GM18507 (cell line): Measurements from ENCODE around the gene INSRR.

Source experiments
- DNase-seq: peaks from one replicate; pipeline ENCODE4 v3.0.0; 2011; ENCODE audit warnings: low read depth; ENCODE audit not compliant: insufficient read length; ENCODE audit errors: extremely low spot score
- FAIRE-seq: peaks from 2 replicates; lab custom pipeline; 2011; peaks lifted over from hg19 to GRCh38; lab: Jason Lieb, UNC

The INSRR gene

GRCh38 chr1:156813750-156814570, 45.0 kb downstream of the INSRR start:
- FAIRE-seq (peak; percentile 18), DNase-seq (peak; percentile 55)

GRCh38 chr1:156813298-156813697, 45.6 kb downstream of the INSRR start:
- DNase-seq (no peak), FAIRE-seq (no peak)

GRCh38 chr1:156812293-156812990, 46.5 kb downstream of the INSRR start:
- no peak for FAIRE-seq
- no peak for DNase-seq

- no peak for FAIRE-seq
- DNase-seq: no peak
Measured at GRCh38 chr1:156811168-156811567, 47.7 kb downstream of the INSRR start.

DNA sequence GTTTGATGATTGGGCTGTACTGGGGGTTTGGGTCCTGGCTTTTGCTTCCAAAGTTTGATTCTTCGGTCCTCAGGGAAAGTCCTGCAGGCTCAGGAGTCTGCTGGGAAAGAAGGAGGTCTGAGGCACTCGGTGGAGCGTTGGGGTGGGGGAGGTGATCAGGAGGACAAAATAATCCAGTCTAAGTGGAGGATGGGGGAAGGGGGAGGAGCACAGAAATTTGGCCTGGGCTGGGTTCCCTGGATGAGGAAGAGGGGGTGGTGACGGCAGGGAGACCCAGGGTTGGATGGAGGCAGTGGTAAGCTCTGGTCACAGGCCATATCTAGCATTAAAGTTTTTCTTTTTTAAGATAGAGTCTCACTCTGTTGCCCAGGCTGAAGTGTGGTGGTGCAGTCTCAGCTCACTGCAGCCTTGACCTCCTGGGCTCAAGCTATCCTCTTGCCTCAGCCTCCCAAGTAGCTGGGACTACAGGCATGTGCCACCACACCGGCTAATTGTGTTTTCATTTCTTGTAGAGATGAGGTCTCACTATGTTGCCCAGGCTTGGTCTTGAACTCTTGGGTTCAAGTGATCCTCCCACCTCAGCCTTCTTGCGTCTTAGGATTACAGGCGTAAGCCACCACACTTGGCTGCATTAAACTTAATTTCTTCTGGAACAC, 49.1 kb downstream of the INSRR start:
- FAIRE-seq: no peak
- no peak for DNase-seq

GRCh38 chr1:156809281-156809680, 49.6 kb downstream of the INSRR start:
- DNase-seq (no peak), FAIRE-seq (no peak)

DNA sequence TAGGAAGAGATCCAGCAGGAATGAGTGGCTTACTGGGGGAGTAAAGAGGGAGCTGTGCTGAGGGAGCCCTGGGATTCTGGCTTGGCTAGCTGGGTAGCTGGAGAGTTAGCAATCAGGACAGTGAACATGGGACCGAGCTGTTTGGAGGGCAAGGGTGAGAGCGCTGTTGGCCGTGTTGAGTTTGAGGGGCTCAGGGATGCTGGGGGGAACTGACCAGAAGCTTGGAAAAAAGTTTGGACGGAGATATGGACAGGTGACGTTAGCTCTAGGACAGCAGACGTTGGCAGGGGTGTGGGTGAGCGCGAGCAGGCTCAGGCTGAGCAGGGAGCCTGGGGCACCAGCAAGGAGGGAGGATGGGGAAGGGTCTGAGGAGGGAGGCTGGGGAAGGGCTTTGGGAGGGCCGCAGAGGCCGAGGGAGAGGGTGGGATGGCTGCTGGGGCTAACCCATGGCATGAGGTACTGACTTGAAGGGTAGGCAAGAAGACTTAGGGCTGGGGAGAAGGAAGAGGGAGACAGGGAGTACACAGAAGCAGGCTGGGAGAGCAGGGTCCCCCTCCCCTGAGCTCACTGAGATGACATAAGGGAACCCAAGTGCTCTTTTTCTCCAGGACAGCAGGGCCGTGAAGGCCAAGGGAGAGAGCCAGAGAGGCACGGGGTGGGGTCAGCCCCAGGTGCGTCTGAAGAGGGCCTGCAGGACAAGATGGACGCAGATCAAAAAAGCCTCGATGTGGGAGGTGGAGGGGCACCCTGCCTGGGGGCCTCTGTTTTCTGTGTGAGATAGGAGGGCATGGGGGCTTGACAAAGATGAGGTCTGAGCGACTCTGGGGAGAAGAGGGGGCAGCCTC, 50.5 kb downstream of the INSRR start:
- DNase-seq: no peak
- FAIRE-seq: no peak

DNA sequence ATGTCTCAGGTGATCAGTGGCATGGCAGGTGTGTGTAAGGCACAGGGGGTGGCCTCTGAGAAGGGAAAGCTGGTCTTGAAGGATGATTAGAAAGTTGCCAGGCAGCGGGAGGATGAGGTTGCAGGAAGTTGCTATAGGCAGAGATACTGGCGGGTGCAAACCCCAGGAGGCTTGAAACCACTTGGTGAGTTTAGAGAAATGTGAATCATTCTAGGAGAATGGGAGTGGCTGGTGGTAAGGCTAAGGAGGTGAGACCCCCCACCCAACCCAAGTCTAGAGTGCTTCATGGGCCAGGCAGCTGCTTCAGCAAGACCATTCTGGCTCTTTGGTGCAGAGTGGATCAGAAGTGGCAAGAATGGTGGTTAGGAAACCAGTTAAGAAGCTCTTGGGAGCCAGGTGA, 51.3 kb downstream of the INSRR start:
- DNase-seq: no peak
- peak; percentile 41 for FAIRE-seq

- no peak for FAIRE-seq
- no peak for DNase-seq
Measured at GRCh38 chr1:156806512-156807440, 52.1 kb downstream of the INSRR start.

GRCh38 chr1:156805766-156806511, 53.0 kb downstream of the INSRR start:
- DNase-seq (no peak), FAIRE-seq (no peak)

- DNase-seq (no peak), FAIRE-seq (no peak)
Measured at GRCh38 chr1:156804572-156805243, 54.2 kb downstream of the INSRR start.

- no peak for DNase-seq
- FAIRE-seq: no peak
Measured at GRCh38 chr1:156804026-156804425, 54.9 kb downstream of the INSRR start.

GRCh38 chr1:156803086-156803851, 55.6 kb downstream of the INSRR start:
- no peak for DNase-seq
- no peak for FAIRE-seq

DNA sequence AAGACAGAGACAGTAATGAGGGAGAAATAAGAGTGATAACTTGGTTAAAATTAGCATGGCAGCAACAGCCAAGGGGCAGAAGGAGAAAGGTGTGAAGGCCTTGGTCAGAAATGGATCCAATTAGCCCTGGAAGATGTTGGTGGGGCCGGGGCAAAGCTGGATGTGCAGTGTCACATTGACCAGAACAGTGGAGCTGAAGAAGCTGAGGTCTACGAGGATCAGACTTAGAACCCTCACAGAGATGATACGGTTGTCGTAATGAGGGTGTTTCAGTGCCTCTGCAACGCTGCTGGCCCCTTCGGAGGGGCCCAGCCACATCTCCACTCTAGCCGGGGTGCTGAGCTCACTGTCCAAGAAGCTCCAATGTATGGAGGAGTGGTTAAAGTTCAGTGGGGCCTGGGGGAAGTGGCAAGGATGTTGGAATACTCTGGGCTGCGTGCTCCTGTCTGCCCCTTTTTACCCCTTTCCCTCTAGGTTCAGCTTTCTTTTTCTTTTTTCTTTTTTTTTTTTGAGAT, 56.4 kb downstream of the INSRR start:
- FAIRE-seq (no peak), DNase-seq (no peak)

DNA sequence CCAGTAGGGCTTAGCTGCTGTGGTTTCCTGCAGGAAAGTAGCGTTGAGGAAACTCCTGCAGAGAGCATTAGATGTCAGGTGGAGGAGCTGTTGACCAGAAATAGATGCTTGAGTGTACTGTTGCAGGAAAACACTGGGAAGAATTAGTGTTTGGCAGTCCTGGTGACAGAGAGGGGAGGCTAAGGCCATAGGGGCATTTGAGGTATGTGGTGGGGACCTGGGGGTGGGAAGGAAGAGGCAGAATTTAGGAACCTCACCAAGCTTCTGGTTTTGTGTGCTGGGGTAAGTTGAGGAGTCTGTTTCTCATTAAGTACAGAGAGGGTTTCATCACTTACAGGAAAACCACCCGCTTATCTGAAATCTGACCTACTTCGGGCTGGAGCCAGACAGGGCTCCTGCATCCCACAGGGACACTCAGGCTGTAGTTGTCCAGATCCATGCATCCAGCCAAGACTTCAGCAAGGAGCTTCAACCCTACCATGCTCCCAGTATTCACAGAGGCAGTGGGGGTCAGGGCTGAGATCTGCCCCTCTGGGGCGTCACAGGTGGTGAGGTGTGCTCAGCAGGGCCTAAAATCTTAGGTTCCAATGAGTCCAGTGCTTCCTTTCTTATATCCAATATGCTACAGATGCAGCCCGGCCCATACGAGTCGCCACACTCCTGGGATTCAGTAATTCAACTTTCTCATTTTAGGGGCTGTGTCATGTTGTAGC, 57.4 kb downstream of the INSRR start:
- FAIRE-seq: no peak
- DNase-seq: no peak
